ENCODE measurements around the gene SPINDOC. TPM values are rescaled to one million over a fixed set of nuclear protein-coding genes. Genes with fewer than 3 reads are reported as not detected.

Gene SPINDOC
- total RNA-seq, 1 experiment from 2014 or later: 121 TPM

DNA sequence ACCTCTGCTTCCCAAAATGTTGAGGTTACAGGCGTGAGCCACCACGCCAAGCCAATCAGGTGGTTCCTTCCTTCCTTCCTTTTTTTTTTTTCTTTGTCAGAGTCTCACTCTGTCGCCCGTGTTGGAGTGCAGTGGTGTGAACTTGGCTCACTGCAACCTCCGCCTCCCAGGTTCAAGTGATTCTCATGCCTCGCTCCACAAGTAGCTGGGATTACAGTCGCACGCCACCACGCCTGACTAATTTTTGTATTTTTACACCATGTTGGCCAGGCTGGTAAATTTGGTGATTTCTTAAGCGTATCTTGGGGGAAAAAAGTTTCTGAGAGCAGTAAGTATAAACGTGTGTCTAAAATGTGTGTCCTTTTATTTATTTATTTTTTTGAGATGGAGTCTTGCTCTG is 18.2 kb upstream of the SPINDOC start:
- Histone ChIP-seq H2BK15ac (ENCODE audit: low read depth, low read length) (no peak overlapping the region), H4K5ac (ENCODE audit: insufficient read length, low read depth, low read length) (no peak overlapping the region), H2BK20ac (ENCODE audit: low read depth, low read length, poor library complexity, severe bottlenecking) (no peak overlapping the region), H2BK5ac (ENCODE audit: insufficient read length, low read length) (no peak overlapping the region), H4K8ac (replicated peaks; ENCODE audit: insufficient read length, low read depth, low read length) (no peak overlapping the region), H3K14ac (ENCODE audit: insufficient read depth, low read length) (no peak overlapping the region), H3K4ac (ENCODE audit: low read depth, low read length) (no peak overlapping the region), H3K4me1 (ENCODE audit: insufficient read depth, low read length) (no peaks in the 10 kb centered on the region), H3T11ph (ENCODE audit: low read length) (no peak overlapping the region), H3K4me2 (ENCODE audit: insufficient read depth, insufficient read length, low read length) (no peak overlapping the region), H3K27ac (ENCODE audit: insufficient read length, low read depth, low read length) (no peak overlapping the region), H3K18ac (ENCODE audit: insufficient read length, low read depth, low read length) (no peak overlapping the region), H3K56ac (ENCODE audit: insufficient read length, low read depth, low read length) (no peak overlapping the region), H3K79me2 (ENCODE audit: insufficient read depth, low read length) (no peaks in the 10 kb centered on the region), H2BK120ac (ENCODE audit: low read depth, low read length, poor library complexity, severe bottlenecking) (no peak overlapping the region), H3K23me2 (ENCODE audit: insufficient read length, low read depth, low read length, poor library complexity, severe bottlenecking) (no peaks in the 10 kb centered on the region), H3K27me3 (ENCODE audit: insufficient read depth, low read length) (no peaks in the 10 kb centered on the region), H2AK5ac (ENCODE audit: insufficient read length, low read length) (no peak overlapping the region), H3K23ac (ENCODE audit: insufficient read length, low read depth, low read length) (no peak overlapping the region), H3K9me3 (ENCODE audit: control insufficient read depth, low read depth, low read length) (no peaks in the 10 kb centered on the region), H4K91ac (ENCODE audit: insufficient read length, low read depth, low read length) (no peak overlapping the region), H3K79me1 (ENCODE audit: insufficient read depth, low read depth, low read length, poor library complexity, severe bottlenecking) (no peaks in the 10 kb centered on the region), H2AFZ (ENCODE audit: low read length) (no peak overlapping the region), H3K9ac (ENCODE audit: extremely low read depth, insufficient read length, low read length) (no peak overlapping the region), H4K20me1 (ENCODE audit: control insufficient read depth, insufficient read depth, insufficient read length) (no peaks in the 10 kb centered on the region), H2BK12ac (ENCODE audit: insufficient read length, low read depth, low read length) (no peak overlapping the region)
- Mint-ChIP-seq H3K27me3 (ENCODE audit: low read depth) (peaks cover 4% of the 10 kb centered on the region; the same call in 1 of the 2 replicates), H3K27ac (no peak overlapping the region; a peak in 1 of 7 replicates), H3K4me1 (no peaks in the 10 kb centered on the region), H3K4me3 (no peak overlapping the region), H3K36me3 (ENCODE audit: insufficient read depth in 1 of 3, low read depth in 3 of 3) (peaks cover 6 to 12% (median 9%) of the 10 kb centered on the region in 3 experiments; a peak in 5 of 7 replicates), H3K9me3 (peaks cover 19 to 25% of the 10 kb centered on the region in 2 experiments)
- DNase-seq: no peak
- TF ChIP-seq, protein P1, sequence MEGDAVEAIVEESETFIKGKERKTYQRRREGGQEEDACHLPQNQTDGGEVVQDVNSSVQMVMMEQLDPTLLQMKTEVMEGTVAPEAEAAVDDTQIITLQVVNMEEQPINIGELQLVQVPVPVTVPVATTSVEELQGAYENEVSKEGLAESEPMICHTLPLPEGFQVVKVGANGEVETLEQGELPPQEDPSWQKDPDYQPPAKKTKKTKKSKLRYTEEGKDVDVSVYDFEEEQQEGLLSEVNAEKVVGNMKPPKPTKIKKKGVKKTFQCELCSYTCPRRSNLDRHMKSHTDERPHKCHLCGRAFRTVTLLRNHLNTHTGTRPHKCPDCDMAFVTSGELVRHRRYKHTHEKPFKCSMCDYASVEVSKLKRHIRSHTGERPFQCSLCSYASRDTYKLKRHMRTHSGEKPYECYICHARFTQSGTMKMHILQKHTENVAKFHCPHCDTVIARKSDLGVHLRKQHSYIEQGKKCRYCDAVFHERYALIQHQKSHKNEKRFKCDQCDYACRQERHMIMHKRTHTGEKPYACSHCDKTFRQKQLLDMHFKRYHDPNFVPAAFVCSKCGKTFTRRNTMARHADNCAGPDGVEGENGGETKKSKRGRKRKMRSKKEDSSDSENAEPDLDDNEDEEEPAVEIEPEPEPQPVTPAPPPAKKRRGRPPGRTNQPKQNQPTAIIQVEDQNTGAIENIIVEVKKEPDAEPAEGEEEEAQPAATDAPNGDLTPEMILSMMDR (conservative IDR thresholded peaks at IDR 0.05): no peak
- no CpG with 5 or more reads among the region's 11 CpGs for WGBS (ENCODE audit: extremely low coverage, insufficient read length, low lambda C conversion rate)

Data from H9 (cell line).